ENCODE results near the gene DPEP2NB. TPM values are rescaled to one million over a fixed set of nuclear protein-coding genes. Genes with fewer than 3 reads are reported as not detected.
"Not testable (repeated sequence)": the region's sequence is repeated elsewhere in the genome, so short reads cannot be mapped to it uniquely, and the experiment has no call there.

The DPEP2NB gene
- total and polyA plus RNA-seq, 2 donors (not counting 1 experiment from before 2014, with no cell fraction given): not detected

- DNase-seq (ENCODE audit: low read depth in 2 of 2); H3K4me2 ChIP-seq (ENCODE audit: extremely low read depth, insufficient read depth, low read length); H3K4me1 ChIP-seq (ENCODE audit: control insufficient read depth, extremely low read depth, insufficient read depth, low read length); H3K4me3 ChIP-seq (replicated peaks in 1 of 4; ENCODE audit: control extremely low read depth in 1 of 4, insufficient read depth in 1 of 4, low read depth in 3 of 4, low read length in 4 of 4); H3K79me2 ChIP-seq (ENCODE audit: control insufficient read depth, insufficient read depth, low read length); H3K9me3 ChIP-seq (ENCODE audit: control insufficient read depth, insufficient read depth, low read depth, low read length); H3K36me3 ChIP-seq (ENCODE audit: control insufficient read depth, insufficient read depth, low read length); H3K9ac ChIP-seq (ENCODE audit: insufficient read depth, low read length); H3K27me3 ChIP-seq (ENCODE audit: control insufficient read depth, insufficient read depth, low read length); H2AFZ ChIP-seq (ENCODE audit: low read length); H3K27ac ChIP-seq (ENCODE audit: insufficient read depth, low read length); H4K20me1 ChIP-seq (ENCODE audit: control insufficient read depth, extremely low read depth, insufficient read depth, low read length): not testable (repeated sequence)
Measured at GRCh38 chr16:67998231-67998778, 17.4 kb downstream of the DPEP2NB start.

- Histone ChIP-seq H3K9me3 (ENCODE audit: control insufficient read depth, insufficient read depth, low read depth, low read length) (no peaks in the 10 kb centered on the region), H4K20me1 (ENCODE audit: control insufficient read depth, extremely low read depth, insufficient read depth, low read length) (no peaks in the 10 kb centered on the region), H3K79me2 (ENCODE audit: control insufficient read depth, insufficient read depth, low read length) (no peaks in the 10 kb centered on the region), H3K4me3 (replicated peaks in 1 of 4; ENCODE audit: control extremely low read depth in 1 of 4, insufficient read depth in 1 of 4, low read depth in 3 of 4, low read length in 4 of 4) (no peak overlapping the region), H3K4me2 (ENCODE audit: extremely low read depth, insufficient read depth, low read length) (no peak overlapping the region), H3K27me3 (ENCODE audit: control insufficient read depth, insufficient read depth, low read length) (no peaks in the 10 kb centered on the region), H3K36me3 (ENCODE audit: control insufficient read depth, insufficient read depth, low read length) (no peaks in the 10 kb centered on the region), H3K9ac (ENCODE audit: insufficient read depth, low read length) (no peak overlapping the region), H2AFZ (ENCODE audit: low read length) (no peak overlapping the region), H3K4me1 (ENCODE audit: control insufficient read depth, extremely low read depth, insufficient read depth, low read length) (peaks cover 2% of the 10 kb centered on the region), H3K27ac (ENCODE audit: insufficient read depth, low read length) (no peak overlapping the region)
- DNase-seq (ENCODE audit: low read depth in 2 of 2): no peak
- TF ChIP-seq EZH2 (IDR thresholded peaks at IDR 0.05; ENCODE audit: low read length, missing control alignments): no peak
- no peak for TF ChIP-seq CTCF (conservative IDR thresholded peaks at IDR 0.05 in 1 of 2, IDR thresholded peaks at IDR 0.05 in 1 of 2; ENCODE audit: low read depth in 1 of 2, low read length in 2 of 2)
Measured at GRCh38 chr16:67996666-67997065, 19.0 kb downstream of the DPEP2NB start.

GRCh38 chr16:67995423-67995822 lies 20.3 kb downstream of the DPEP2NB start:
- no peak for DNase-seq (ENCODE audit: low read depth in 2 of 2)
- Histone ChIP-seq H3K4me3 (replicated peaks in 1 of 4; ENCODE audit: control extremely low read depth in 1 of 4, insufficient read depth in 1 of 4, low read depth in 3 of 4, low read length in 4 of 4) (no peak overlapping the region), H3K79me2 (ENCODE audit: control insufficient read depth, insufficient read depth, low read length) (no peaks in the 10 kb centered on the region), H3K4me1 (ENCODE audit: control insufficient read depth, extremely low read depth, insufficient read depth, low read length) (peaks cover 2% of the 10 kb centered on the region), H3K9ac (ENCODE audit: insufficient read depth, low read length) (no peak overlapping the region), H3K4me2 (ENCODE audit: extremely low read depth, insufficient read depth, low read length) (no peak overlapping the region), H3K27ac (ENCODE audit: insufficient read depth, low read length) (no peak overlapping the region), H2AFZ (ENCODE audit: low read length) (no peak overlapping the region), H3K36me3 (ENCODE audit: control insufficient read depth, insufficient read depth, low read length) (no peaks in the 10 kb centered on the region), H4K20me1 (ENCODE audit: control insufficient read depth, extremely low read depth, insufficient read depth, low read length) (no peaks in the 10 kb centered on the region), H3K27me3 (ENCODE audit: control insufficient read depth, insufficient read depth, low read length) (no peaks in the 10 kb centered on the region), H3K9me3 (ENCODE audit: control insufficient read depth, insufficient read depth, low read depth, low read length) (no peaks in the 10 kb centered on the region)
- no peak for TF ChIP-seq CTCF (conservative IDR thresholded peaks at IDR 0.05 in 1 of 2, IDR thresholded peaks at IDR 0.05 in 1 of 2; ENCODE audit: low read depth in 1 of 2, low read length in 2 of 2)
- no peak for TF ChIP-seq EZH2 (IDR thresholded peaks at IDR 0.05; ENCODE audit: low read length, missing control alignments)

GRCh38 chr16:67994040-67994408 lies 21.7 kb downstream of the DPEP2NB start:
- not testable (repeated sequence) for H3K4me2 ChIP-seq (ENCODE audit: extremely low read depth, insufficient read depth, low read length); H3K9me3 ChIP-seq (ENCODE audit: control insufficient read depth, insufficient read depth, low read depth, low read length); H3K27ac ChIP-seq (ENCODE audit: insufficient read depth, low read length); H2AFZ ChIP-seq (ENCODE audit: low read length); H3K4me1 ChIP-seq (ENCODE audit: control insufficient read depth, extremely low read depth, insufficient read depth, low read length); H3K36me3 ChIP-seq (ENCODE audit: control insufficient read depth, insufficient read depth, low read length); H3K4me3 ChIP-seq (replicated peaks in 1 of 4; ENCODE audit: control extremely low read depth in 1 of 4, insufficient read depth in 1 of 4, low read depth in 3 of 4, low read length in 4 of 4); DNase-seq (ENCODE audit: low read depth in 2 of 2); H3K9ac ChIP-seq (ENCODE audit: insufficient read depth, low read length); H3K27me3 ChIP-seq (ENCODE audit: control insufficient read depth, insufficient read depth, low read length); H3K79me2 ChIP-seq (ENCODE audit: control insufficient read depth, insufficient read depth, low read length); H4K20me1 ChIP-seq (ENCODE audit: control insufficient read depth, extremely low read depth, insufficient read depth, low read length)
